Hepatocyte (in vitro differentiated cells): ENCODE data around the gene PLA1A. TPM values are rescaled to one million over a fixed set of nuclear protein-coding genes. Genes with fewer than 3 reads are reported as not detected.

Source experiments
- DNase-seq: peaks from one replicate; pipeline ENCODE4 v3.0.0-alpha.2; 2016; ENCODE audit warnings: low spot score
- H2AFZ ChIP-seq: fragments of 200-600 bp; sonication (generic); 2 replicates; pipeline ENCODE4 v1.6.0; 2016; ENCODE audit warnings: antibody characterized with exemption, mild to moderate bottlenecking
- H3K27ac ChIP-seq: fragments of 200-600 bp; sonication (generic); 2 replicates; pipeline ENCODE4 v1.5.1; 2016; ENCODE audit warnings: mild to moderate bottlenecking
- H3K27me3 ChIP-seq: fragments of 200-600 bp; sonication (generic); 2 replicates; pipeline ENCODE4 v1.6.1; 2016
- H3K36me3 ChIP-seq: fragments of 200-600 bp; sonication (generic); replicated peaks from 2 replicates; pipeline ENCODE4 v1.5.1; 2016; ENCODE audit warnings: low read depth; ENCODE audit not compliant: insufficient read depth
- H3K4me1 ChIP-seq: fragments of 200-600 bp; sonication (generic); 2 replicates; pipeline ENCODE4 v1.5.1; 2016; ENCODE audit warnings: mild to moderate bottlenecking, moderate library complexity; ENCODE audit not compliant: insufficient read depth
- H3K4me2 ChIP-seq: fragments of 200-600 bp; sonication (generic); 2 replicates; pipeline ENCODE4 v1.6.0; 2016
- H3K4me3 ChIP-seq: fragments of 200-600 bp; sonication (generic); 2 replicates; pipeline ENCODE4 v1.5.1; 2016; ENCODE audit warnings: mild to moderate bottlenecking
- H3K79me2 ChIP-seq: fragments of 200-600 bp; sonication (generic); 2 replicates; pipeline ENCODE4 v1.6.0; 2017; ENCODE audit warnings: mild to moderate bottlenecking
- H3K9me2 ChIP-seq: fragments of 200-600 bp; sonication (generic); replicated peaks from 2 replicates; pipeline ENCODE4 v1.6.0; 2017; ENCODE audit warnings: mild to moderate bottlenecking; ENCODE audit not compliant: insufficient read depth
- H3K9me3 ChIP-seq: fragments of 200-600 bp; sonication (generic); 2 replicates; pipeline ENCODE4 v1.5.1; 2016; ENCODE audit warnings: low read depth, mild to moderate bottlenecking
- H4K20me1 ChIP-seq: fragments of 200-600 bp; sonication (generic); 2 replicates; pipeline ENCODE4 v1.6.0; 2016; ENCODE audit warnings: mild to moderate bottlenecking; ENCODE audit not compliant: insufficient read depth, poor library complexity, severe bottlenecking
- CTCF ChIP-seq: fragments of 200-600 bp; sonication (generic); IDR thresholded peaks from 2 replicates; pipeline ENCODE4 v1.5.1; 2016; ENCODE audit warnings: antibody characterized with exemption, mild to moderate bottlenecking; ENCODE audit not compliant: poor library complexity
- EZH2 ChIP-seq: fragments of 200-600 bp; sonication (generic); IDR thresholded peaks from 2 replicates; pipeline ENCODE4 v1.6.1; 2016; ENCODE audit warnings: antibody characterized with exemption, mild to moderate bottlenecking, borderline replicate concordance
- EZH2phosphoT487 ChIP-seq: fragments of 200-600 bp; sonication (generic); IDR thresholded peaks from one replicate; pipeline ENCODE4 v1.6.1; 2018; ENCODE audit warnings: antibody characterized with exemption, mild to moderate bottlenecking, low read depth, moderate library complexity; ENCODE audit not compliant: unreplicated experiment, severe bottlenecking
- WGBS: methylation state at CpG from one replicate; pipeline ENCODE4 v1.1.6; 2016; ENCODE audit warnings: low lambda C conversion rate; ENCODE audit errors: missing lambda C conversion rate; 5-methylcytosine and 5-hydroxymethylcytosine counted together
- polyA plus RNA-seq: library from polyadenylated mRNA; unstranded; fragments of >200 nt; fragmentation: Nextera tagmentation; extraction: Ambion mirVana; gene quantifications from 2 replicates; pipeline ENCODE4 v1.2.1, GENCODE V29; 2016
- total RNA-seq: library from RNA; depleted of rRNA; stranded (reverse); fragments of >200 nt; gene quantifications from 2 replicates; pipeline ENCODE4 v1.2.3, GENCODE V29; 2014

The PLA1A gene
- total and polyA plus RNA-seq, 2 experiments from 2014 or later = 2.6 to 3.3 TPM

GRCh38 chr3:119598410-119599098, 869 bp downstream of the PLA1A start:
- no peak overlapping the region for H3K4me2 ChIP-seq
- H3K9me3 ChIP-seq = no peaks in the 10 kb centered on the region
- 95% methylated on average over 1 of the region's 1 CpG for WGBS
- no peaks in the 10 kb centered on the region for H4K20me1 ChIP-seq
- no peaks in the 10 kb centered on the region for H3K36me3 ChIP-seq
- no peaks in the 10 kb centered on the region for H3K9me2 ChIP-seq
- no peak for DNase-seq
- H3K27ac ChIP-seq = no peak overlapping the region
- peaks cover 16% of the 10 kb centered on the region for H3K4me1 ChIP-seq
- TF ChIP-seq CTCF = no peak
- TF ChIP-seq EZH2phosphoT487 = no peak
- no peak for TF ChIP-seq EZH2
- H2AFZ ChIP-seq = no peak overlapping the region
- H3K27me3 ChIP-seq = no peaks in the 10 kb centered on the region
- no peaks in the 10 kb centered on the region for H3K79me2 ChIP-seq
- no peak overlapping the region for H3K4me3 ChIP-seq

GRCh38 chr3:119599558-119600174, 2.0 kb downstream of the PLA1A start:
- no peak for DNase-seq
- Histone ChIP-seq H2AFZ (no peak overlapping the region), H3K4me3 (no peak overlapping the region), H3K9me2 (no peaks in the 10 kb centered on the region), H3K36me3 (no peaks in the 10 kb centered on the region), H3K27ac (no peak overlapping the region), H3K79me2 (no peaks in the 10 kb centered on the region), H3K9me3 (no peaks in the 10 kb centered on the region), H4K20me1 (no peaks in the 10 kb centered on the region), H3K4me1 (peaks cover 16% of the 10 kb centered on the region), H3K4me2 (no peak overlapping the region), H3K27me3 (no peaks in the 10 kb centered on the region)
- no peak for TF ChIP-seq EZH2phosphoT487
- no peak for TF ChIP-seq EZH2
- TF ChIP-seq CTCF = no peak
- WGBS = 82% methylated on average over 6 of the region's 6 CpGs

GRCh38 chr3:119600732-119601131, 3.0 kb downstream of the PLA1A start:
- peaks cover 16% of the 10 kb centered on the region for H3K4me1 ChIP-seq
- H3K27ac ChIP-seq = no peak overlapping the region
- H4K20me1 ChIP-seq = no peaks in the 10 kb centered on the region
- H3K79me2 ChIP-seq = no peaks in the 10 kb centered on the region
- H3K9me3 ChIP-seq = no peaks in the 10 kb centered on the region
- H3K4me3 ChIP-seq = no peak overlapping the region
- TF ChIP-seq CTCF (no peak), EZH2 (no peak), EZH2phosphoT487 (no peak)
- no peak overlapping the region for H2AFZ ChIP-seq
- no peaks in the 10 kb centered on the region for H3K36me3 ChIP-seq
- H3K27me3 ChIP-seq = no peaks in the 10 kb centered on the region
- no peak for DNase-seq
- H3K4me2 ChIP-seq = no peak overlapping the region
- no peaks in the 10 kb centered on the region for H3K9me2 ChIP-seq
- WGBS = 65% methylated on average over 5 of the region's 5 CpGs
